GM13977 (cell line): ENCODE results near the gene LYPD6B.

Experiments
- DNase-seq: peaks from one replicate; pipeline ENCODE4 v3.0.0; 2012; ENCODE audit warnings: low spot score
- in situ Hi-C: fragments of 300-500 bp; cut with MboI; formaldehyde crosslinking; loops from one replicate; pipeline ENCODE4 v1.12.0; 2022; ENCODE audit warnings: low sequenced_read_pairs, low pct_unique_long_range_greater_than_20kb, mixed read lengths, inconsistent platforms; ENCODE audit not compliant: unreplicated experiment
- TF ChIP-seq, protein P1 (sequence below): IDR thresholded peaks from 2 replicates; pipeline ENCODE4 v1.5.1; 2012; ENCODE audit warnings: mild to moderate bottlenecking, control low read depth; ENCODE audit not compliant: insufficient read depth; ENCODE audit errors: extremely low read depth, missing control alignments

Gene LYPD6B

DNA sequence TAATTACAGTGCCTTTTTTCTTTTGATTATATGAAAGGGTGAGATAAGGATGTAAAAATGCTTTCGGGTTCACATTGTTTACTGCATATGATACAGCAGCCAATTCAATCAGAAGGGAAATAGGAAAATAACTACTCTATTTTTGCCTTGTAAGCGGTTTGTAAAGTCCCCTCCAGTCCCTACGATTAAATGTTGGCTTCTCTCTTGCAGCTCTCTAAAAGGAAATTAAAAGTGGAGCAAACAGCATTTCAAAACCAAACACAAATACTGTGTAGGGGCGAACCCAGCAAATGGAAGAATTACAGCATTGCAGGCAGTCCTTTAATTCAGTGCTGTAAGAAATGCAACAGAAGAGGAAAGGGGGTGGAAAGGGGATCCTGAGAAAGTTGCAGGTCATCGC, 18.9 kb downstream of the LYPD6B start:
- DNase-seq, result no peak
- in situ Hi-C loops, result no loop called here
- TF ChIP-seq, protein P1, sequence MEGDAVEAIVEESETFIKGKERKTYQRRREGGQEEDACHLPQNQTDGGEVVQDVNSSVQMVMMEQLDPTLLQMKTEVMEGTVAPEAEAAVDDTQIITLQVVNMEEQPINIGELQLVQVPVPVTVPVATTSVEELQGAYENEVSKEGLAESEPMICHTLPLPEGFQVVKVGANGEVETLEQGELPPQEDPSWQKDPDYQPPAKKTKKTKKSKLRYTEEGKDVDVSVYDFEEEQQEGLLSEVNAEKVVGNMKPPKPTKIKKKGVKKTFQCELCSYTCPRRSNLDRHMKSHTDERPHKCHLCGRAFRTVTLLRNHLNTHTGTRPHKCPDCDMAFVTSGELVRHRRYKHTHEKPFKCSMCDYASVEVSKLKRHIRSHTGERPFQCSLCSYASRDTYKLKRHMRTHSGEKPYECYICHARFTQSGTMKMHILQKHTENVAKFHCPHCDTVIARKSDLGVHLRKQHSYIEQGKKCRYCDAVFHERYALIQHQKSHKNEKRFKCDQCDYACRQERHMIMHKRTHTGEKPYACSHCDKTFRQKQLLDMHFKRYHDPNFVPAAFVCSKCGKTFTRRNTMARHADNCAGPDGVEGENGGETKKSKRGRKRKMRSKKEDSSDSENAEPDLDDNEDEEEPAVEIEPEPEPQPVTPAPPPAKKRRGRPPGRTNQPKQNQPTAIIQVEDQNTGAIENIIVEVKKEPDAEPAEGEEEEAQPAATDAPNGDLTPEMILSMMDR, result no peak

GRCh38 chr2:149058936-149059335, 20.4 kb downstream of the LYPD6B start:
- TF ChIP-seq, protein P1, result no peak
- DNase-seq, result no peak
- in situ Hi-C loops, result no loop called here

GRCh38 chr2:149059822-149060221, 21.3 kb downstream of the LYPD6B start:
- in situ Hi-C loops, result no loop called here
- TF ChIP-seq, protein P1, result no peak
- no peak for DNase-seq

GRCh38 chr2:149061133-149061745, 22.7 kb downstream of the LYPD6B start:
- no peak for DNase-seq
- in situ Hi-C loops, result no loop called here
- TF ChIP-seq, protein P1, result no peak

- in situ Hi-C loops, result no loop called here
- TF ChIP-seq, protein P1, result no peak
- DNase-seq, result no peak
Observed at GRCh38 chr2:149062531-149062930, 24.0 kb downstream of the LYPD6B start.

DNA sequence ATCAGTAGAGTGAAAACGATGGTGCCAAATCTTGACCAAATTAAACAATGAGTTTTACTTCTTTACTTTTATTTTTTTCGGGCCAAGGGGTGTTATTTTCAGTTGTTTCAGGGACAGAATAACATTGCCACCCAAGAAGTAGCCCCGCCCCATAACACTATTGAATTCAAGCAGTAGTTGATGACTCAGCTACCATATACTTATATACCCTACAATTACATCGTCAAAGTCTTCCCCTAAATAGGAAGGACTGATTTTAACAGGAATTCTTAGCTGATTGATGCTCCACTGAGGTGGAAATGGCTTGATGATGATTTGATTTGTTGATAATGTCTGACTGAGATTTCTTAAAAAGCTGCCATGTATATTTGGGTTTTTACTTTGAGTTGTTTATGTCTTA, 24.7 kb downstream of the LYPD6B start:
- no peak for DNase-seq
- in situ Hi-C loops, result no loop called here
- TF ChIP-seq, protein P1, result no peak

GRCh38 chr2:149064365-149064841, 25.9 kb downstream of the LYPD6B start:
- TF ChIP-seq, protein P1, result no peak
- in situ Hi-C loops, result no loop called here
- no peak for DNase-seq
